GM12878 (cell line): ENCODE measurements around the gene FBXL22. TPM values are rescaled to one million over a fixed set of nuclear protein-coding genes. Genes with fewer than 3 reads are reported as not detected.

Experiments
- ATAC-seq: fragments of 200-7000 bp; cut with Tn5 transposase; 3 replicates; pipeline ENCODE4 v1.9.1; 2020; ENCODE audit warnings: mild to moderate bottlenecking, moderate library complexity
- BruUV-seq: library from RNA; stranded (reverse); fragments of 400-500 nt; replicated peaks from 2 replicates; lab custom pipeline; 2021; lab: Mats Ljungman, UMichigan
- CTCF ChIA-PET: fragments of 300-600 bp; sonication (Branson Sonifier 250); formaldehyde crosslinking; extraction: SDS; loops from one replicate; lab custom pipeline; 2021; ENCODE audit warnings: inconsistent platforms; lab: Yijun Ruan, JAX
- POLR2A ChIA-PET: fragments of 350-600 bp; formaldehyde crosslinking; extraction: SDS; loops from one replicate; lab custom pipeline; 2021; ENCODE audit warnings: inconsistent platforms; lab: Charles Lee
- RAD21 ChIA-PET: fragments of 300-600 bp; sonication (Branson Sonifier 250); formaldehyde crosslinking; loops from one replicate; lab custom pipeline; 2023; ENCODE audit warnings: antibody characterized with exemption; ENCODE audit not compliant: unreplicated experiment; lab: Charles Lee
- SMC1A ChIA-PET: fragments of 300-600 bp; sonication (Branson Sonifier 250); formaldehyde crosslinking; loops from one replicate; lab custom pipeline; 2023; ENCODE audit not compliant: unreplicated experiment, uncharacterized antibody; lab: Charles Lee
- DNase-seq: peaks from one replicate; pipeline ENCODE4 v3.0.0-alpha.2; 2011; ENCODE audit warnings: low read depth, low spot score
- FAIRE-seq: peaks from 3 replicates; lab custom pipeline; 2011; peaks lifted over from hg19 to GRCh38; lab: Jason Lieb, UNC
- H2AFZ ChIP-seq: 2 replicates; pipeline ENCODE4 v1.6.0; 2011; ENCODE audit warnings: low read depth, low read length, control low read depth; ENCODE audit not compliant: control insufficient read depth
- H3K27ac ChIP-seq: 2 replicates; pipeline ENCODE4 v1.5.1; 2011; ENCODE audit warnings: control low read depth; ENCODE audit not compliant: control insufficient read depth, insufficient read depth
- H3K27me3 ChIP-seq, 2 experiments: replicated peaks in 1 of 2; 2 replicates each; pipeline versions ENCODE4 v1.6.0 to v1.6.1; 2011; ENCODE audit warnings: low read length in 1 of 2; ENCODE audit not compliant: control insufficient read depth in 2 of 2, insufficient read depth in 2 of 2
- H3K36me3 ChIP-seq, 2 experiments: 2 replicates each; pipeline ENCODE4 v1.5.1; 2011; ENCODE audit warnings: low read length in 1 of 2; ENCODE audit not compliant: control insufficient read depth in 2 of 2, insufficient read depth in 2 of 2
- H3K4me1 ChIP-seq: 2 replicates; pipeline ENCODE4 v1.6.1; 2011; ENCODE audit warnings: mild to moderate bottlenecking, low read length, moderate library complexity, mixed read lengths; ENCODE audit not compliant: control insufficient read depth, insufficient read depth
- H3K4me2 ChIP-seq: 2 replicates; pipeline ENCODE4 v1.6.0; 2011; ENCODE audit warnings: control low read depth; ENCODE audit not compliant: control insufficient read depth, insufficient read depth
- H3K4me3 ChIP-seq: fragments of 200-600 bp; sonication (generic); 2 replicates; pipeline ENCODE4 v1.5.1; 2016
- H3K79me2 ChIP-seq: 2 replicates; pipeline ENCODE4 v1.6.0; 2011; ENCODE audit warnings: low read length; ENCODE audit not compliant: control insufficient read depth, insufficient read depth
- H3K9ac ChIP-seq: 2 replicates; pipeline ENCODE4 v1.8.0; 2011; ENCODE audit warnings: low read length, control low read depth, mixed read lengths; ENCODE audit not compliant: control insufficient read depth, insufficient read depth
- H3K9me3 ChIP-seq: replicated peaks from 3 replicates; pipeline ENCODE4 v1.5.1; 2011; ENCODE audit warnings: mild to moderate bottlenecking, low read length; ENCODE audit not compliant: control insufficient read depth, insufficient read depth
- H4K20me1 ChIP-seq: 2 replicates; pipeline ENCODE4 v1.6.0; 2011; ENCODE audit not compliant: control insufficient read depth, insufficient read depth
- ATF2 ChIP-seq: IDR thresholded peaks from 2 replicates; pipeline ENCODE4 v1.6.1; 2012; ENCODE audit warnings: low read length, inconsistent platforms
- BCLAF1 ChIP-seq: fragments of 450-650 bp; IDR thresholded peaks from 2 replicates; pipeline ENCODE4 v1.6.1; 2017; ENCODE audit warnings: antibody characterized with exemption, mild to moderate bottlenecking, moderate library complexity
- BMI1 ChIP-seq: fragments of 450-650 bp; IDR thresholded peaks from 2 replicates; pipeline ENCODE4 v1.6.1; 2016; ENCODE audit warnings: mild to moderate bottlenecking, moderate library complexity, borderline replicate concordance
- EGR1 ChIP-seq, 2 experiments: IDR thresholded peaks; 1 replicate in 1 of 2; 2 replicates in 1 of 2; pipeline ENCODE4 v1.6.1; 2011 to 2012; ENCODE audit warnings: low read depth in 2 of 2, low read length in 2 of 2, borderline replicate concordance in 1 of 2, mild to moderate bottlenecking in 1 of 2, moderate library complexity in 1 of 2
- HDAC6 ChIP-seq: fragments of 200-600 bp; sonication (generic); IDR thresholded peaks from one replicate; pipeline ENCODE4 v1.8.0; 2017; ENCODE audit warnings: antibody characterized with exemption; ENCODE audit not compliant: unreplicated experiment
- KDM1A ChIP-seq: fragments of 200-600 bp; sonication (generic); IDR thresholded peaks from 2 replicates; pipeline ENCODE4 v1.6.1; 2016; ENCODE audit warnings: borderline replicate concordance
- KLF5 ChIP-seq: fragments of 450-650 bp; IDR thresholded peaks from 2 replicates; pipeline ENCODE4 v1.6.1; 2014; ENCODE audit warnings: mild to moderate bottlenecking; ENCODE audit not compliant: partially characterized antibody
- MTA3 ChIP-seq: IDR thresholded peaks from 2 replicates; pipeline ENCODE4 v1.6.1; 2012; ENCODE audit warnings: low read length, inconsistent platforms, borderline replicate concordance
- NBN ChIP-seq: fragments of 450-650 bp; IDR thresholded peaks from 2 replicates; pipeline ENCODE4 v1.6.1; 2016
- NKRF ChIP-seq: fragments of 450-650 bp; conservative IDR thresholded peaks from 2 replicates; pipeline ENCODE4 v1.6.1; 2017; ENCODE audit warnings: mild to moderate bottlenecking, moderate library complexity
- NR2C1 ChIP-seq: fragments of 450-650 bp; IDR thresholded peaks from 2 replicates; pipeline ENCODE4 v1.6.1; 2017; ENCODE audit warnings: antibody characterized with exemption, mild to moderate bottlenecking, moderate library complexity
- NR2C2 ChIP-seq: IDR thresholded peaks from 2 replicates; pipeline ENCODE4 v1.6.1; 2011; ENCODE audit warnings: borderline replicate concordance, low read depth; ENCODE audit not compliant: control insufficient read depth, insufficient read length
- POLR2AphosphoS5 ChIP-seq: IDR thresholded peaks from 2 replicates; pipeline ENCODE4 v1.6.1; 2011; ENCODE audit warnings: mild to moderate bottlenecking, low read length, inconsistent platforms
- STAT1 ChIP-seq: fragments of 450-650 bp; conservative IDR thresholded peaks from 2 replicates; pipeline ENCODE4 v1.6.1; 2014; ENCODE audit warnings: antibody characterized with exemption, mild to moderate bottlenecking
- WRNIP1 ChIP-seq: IDR thresholded peaks from 2 replicates; pipeline ENCODE4 v1.6.1; 2011; ENCODE audit warnings: low read depth, low read length, improper control_type of control experiment, borderline replicate concordance
- ZBED1 ChIP-seq: IDR thresholded peaks from 2 replicates; pipeline ENCODE4 v1.6.1; 2016; ENCODE audit warnings: borderline replicate concordance
- ZNF274 ChIP-seq: IDR thresholded peaks from one replicate; pipeline ENCODE4 v1.8.0; 2011; ENCODE audit not compliant: insufficient read length, insufficient read depth
- ZNF384 ChIP-seq: IDR thresholded peaks from 2 replicates; pipeline ENCODE4 v1.6.1; 2012; ENCODE audit warnings: low read depth, mild to moderate bottlenecking, low read length, improper control_type of control experiment, borderline replicate concordance
- in situ Hi-C: fragments of 300-500 bp; cut with MboI; formaldehyde crosslinking; loops from 9 replicates; pipeline ENCODE4 v1.14.3; 2018; ENCODE audit warnings: mixed read lengths
- intact Hi-C: fragments of 100-400 bp; cut with micrococcal nuclease; formaldehyde crosslinking; loops from one replicate; pipeline ENCODE4 v1.14.2; 2022; ENCODE audit not compliant: unreplicated experiment
- polyA plus RNA-seq, 11 experiments: library from polyadenylated mRNA; depleted of rRNA in 4 of 11; unstranded in 6 of 11; stranded (reverse) in 5 of 11; fragments of >200 nt; fragmentation: Nextera tagmentation in 4 of 11; fragmentation: Illumina TruSeq in 1 of 11; extraction: Ambion mirVana in 4 of 11; extraction: Trizol in 1 of 11; gene quantifications; 1 replicate in 1 of 11; 2 replicates in 10 of 11; pipeline versions ENCODE4 v1.2.1 to v1.2.3, GENCODE V29; 2011 to 2016; ENCODE audit warnings: inconsistent platforms in 2 of 11, missing spikeins in 2 of 11, low read depth in 1 of 11
- total RNA-seq, 4 experiments: library from RNA; depleted of rRNA in 3 of 4; stranded (reverse); fragments of >200 nt in 3 of 4; fragmentation: Illumina TruSeq in 1 of 4; extraction: Trizol in 1 of 4; gene quantifications; 2 replicates each; pipeline versions ENCODE4 v1.2.1 to v1.2.3, GENCODE V29; 2013 to 2021

The FBXL22 gene
- total and polyA plus RNA-seq, 10 of the 15 experiments (the other 5 are each of a cell fraction or from before 2014, with no cell fraction given), result 0.05 to 2.6 (median 0.52) TPM

- TF ChIP-seq BCLAF1 (no peak), NR2C2 (no peak), MTA3 (no peak)
These were observed 42.8 kb upstream of the FBXL22 start (continued) for GRCh38 chr15:63554337-63554927.

DNA sequence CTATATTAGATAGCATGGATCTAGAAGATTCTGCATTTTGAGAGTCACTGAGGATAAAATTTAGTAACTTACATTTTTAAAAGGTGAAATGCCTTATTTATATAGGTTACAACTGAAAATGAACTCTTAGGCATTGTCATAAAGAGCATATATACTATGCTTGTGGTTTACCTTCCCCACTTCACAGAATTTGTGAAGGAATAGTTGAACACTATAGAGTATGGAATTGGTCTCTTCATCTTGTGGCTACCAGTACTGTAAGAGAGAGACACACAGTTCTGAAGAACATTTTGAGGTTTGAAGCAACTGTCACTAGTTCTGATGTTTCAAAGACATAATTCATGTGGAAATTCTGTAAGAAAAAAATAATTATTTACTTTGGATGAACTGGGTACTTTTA, 41.7 kb upstream of the FBXL22 start:
- H3K79me2 ChIP-seq, result peaks cover 9% of the 10 kb centered on the region
- intact Hi-C loops, result no loop called here
- H3K4me3 ChIP-seq, result no peak overlapping the region
- H3K4me2 ChIP-seq, result no peak overlapping the region
- H3K27ac ChIP-seq, result no peak overlapping the region; the same call in 1 of the 2 replicates
- DNase-seq (no peak), ATAC-seq (no peak), FAIRE-seq (no peak)
- POLR2A ChIA-PET, result interaction anchor here (0.8 kb wide), 1 partner anchor 41 kb away, joined by 3 read pairs; no protein-coding TSS in a partner anchor
- no peak overlapping the region for H3K9ac ChIP-seq
- CTCF ChIA-PET, result interaction anchor here (1.2 to 2.0 kb wide), 3 partner anchors 51 to 89 kb away, joined by 4 to 8 read pairs (median 4); partner anchors contain the start of gene USP3
- H4K20me1 ChIP-seq, result no peaks in the 10 kb centered on the region
- H3K27me3 ChIP-seq, result no peaks in the 10 kb centered on the region
- RAD21 ChIA-PET, result interaction anchor here (1.3 to 2.1 kb wide), 6 partner anchors 11 to 89 kb away, joined by 3 to 13 read pairs (median 7); partner anchors contain the start of gene USP3
- no peaks in the 10 kb centered on the region for H3K9me3 ChIP-seq
- SMC1A ChIA-PET, result interaction anchor here (1.1 to 4.5 kb wide), 6 partner anchors 10 to 68 kb away, joined by 3 to 30 read pairs (median 6); no protein-coding TSS in a partner anchor
- H2AFZ ChIP-seq, result no peak overlapping the region
- in situ Hi-C loops, result no loop called here
- no TSS peak for BruUV-seq
- peaks cover 5% of the 10 kb centered on the region for H3K4me1 ChIP-seq
- peaks cover 8 to 13% of the 10 kb centered on the region in 2 experiments; a peak in 3 of 4 replicates for H3K36me3 ChIP-seq
- TF ChIP-seq ZBED1 (no peak), BMI1 (no peak), NKRF (no peak), NR2C1 (no peak), ZNF384 (no peak), STAT1 (no peak), EGR1 (IDR thresholded peaks at IDR 0.05; ENCODE audit: borderline replicate concordance in 1 of 2, low read depth in 2 of 2, low read length in 2 of 2) (no peak), ATF2 (no peak), KLF5 (no peak), NBN (no peak), POLR2AphosphoS5 (no peak), HDAC6 (no peak), WRNIP1 (no peak), KDM1A (no peak), ZNF274 (no peak)
